NCI-H1048 (cell line): ENCODE results near the gene ABAT.

Experiments used
- DNase-seq: peaks from one replicate; lab custom pipeline; 2025; lab: John Stamatoyannopoulos, UW

ABAT gene

DNA sequence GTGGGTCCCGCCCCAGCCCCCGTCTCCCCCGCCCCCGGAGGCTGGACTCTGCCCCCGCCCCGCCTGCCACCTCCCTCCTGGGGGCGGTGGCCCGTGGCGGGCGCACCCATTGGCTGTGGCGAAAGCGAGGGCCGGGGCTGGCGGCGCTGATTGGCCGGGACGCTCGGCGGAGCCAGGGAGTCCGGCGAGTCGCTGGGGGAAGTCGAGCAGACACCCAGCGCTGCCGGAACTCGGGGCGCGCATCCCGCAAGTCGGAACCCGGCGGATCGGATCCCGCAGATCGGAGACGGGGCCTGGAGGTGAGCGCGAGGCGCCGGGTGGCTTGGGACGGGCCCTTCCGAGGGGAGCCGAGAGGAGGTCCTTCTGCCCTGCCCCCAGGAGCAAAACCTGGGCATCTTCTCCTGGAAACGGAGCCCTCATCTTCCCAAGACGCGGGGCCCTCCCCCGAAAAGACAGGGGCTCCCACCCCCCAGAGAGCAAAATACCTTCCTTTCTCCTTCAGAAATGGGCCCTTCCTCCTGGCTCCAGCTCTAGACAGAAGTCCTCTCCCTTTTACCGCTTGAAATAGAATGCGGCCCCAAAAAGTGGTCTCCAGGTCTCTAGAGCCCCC, at the start of gene ABAT:
Gene ABAT, plus strand, starts transcription at position 205 of the 610 bp plus-strand sequence. CDS start 61,123 bp downstream, outside the sequence.
- no peak for DNase-seq

- no peak for DNase-seq
These were observed 48.8 kb upstream of the ABAT start for GRCh38 chr16:8625491-8626087.

GRCh38 chr16:8626946-8627345, 47.5 kb upstream of the ABAT start:
- DNase-seq = no peak

DNA sequence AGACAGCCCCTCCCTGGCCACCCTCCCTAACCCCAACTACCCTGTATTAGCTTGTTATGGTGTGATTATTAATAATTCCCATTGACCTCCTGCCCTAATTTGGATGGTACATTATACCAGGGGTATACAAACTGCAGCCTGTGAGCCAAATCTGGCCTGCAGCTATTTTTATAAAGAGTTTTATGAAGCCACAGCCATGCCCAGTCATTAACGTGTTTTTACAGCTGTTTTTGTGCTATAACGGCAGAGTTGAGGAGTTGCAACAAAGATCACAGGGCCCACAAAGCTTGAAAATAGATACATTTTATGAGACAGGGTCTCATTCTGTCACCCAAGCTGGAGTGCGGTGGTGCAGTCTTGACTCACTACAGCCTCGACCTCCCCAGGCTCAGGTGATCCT, 47.0 kb upstream of the ABAT start:
- no peak for DNase-seq

GRCh38 chr16:8628981-8629725, 45.3 kb upstream of the ABAT start:
- DNase-seq = no peak

GRCh38 chr16:8630255-8630953, 44.0 kb upstream of the ABAT start:
- no peak for DNase-seq

DNA sequence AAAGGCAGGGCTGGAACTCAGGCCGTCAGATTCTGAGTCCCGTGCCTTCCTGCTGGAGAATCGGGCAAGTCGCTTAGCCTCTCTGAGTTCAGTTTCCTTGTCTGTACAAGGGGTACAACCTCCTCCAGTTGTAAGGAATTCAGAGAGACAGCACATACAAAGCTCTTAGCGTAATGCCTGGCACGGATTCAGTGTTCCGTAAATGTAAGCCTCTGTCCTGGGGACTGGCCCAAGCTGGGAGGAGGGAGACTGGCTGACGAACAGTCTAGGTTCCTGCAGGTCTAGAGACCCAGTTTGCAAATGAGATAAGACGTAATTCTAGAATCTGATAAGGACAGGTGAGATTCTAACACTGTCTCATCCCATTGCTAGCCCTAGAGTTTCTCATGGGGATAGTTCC, 43.0 kb upstream of the ABAT start:
- no peak for DNase-seq

DNA sequence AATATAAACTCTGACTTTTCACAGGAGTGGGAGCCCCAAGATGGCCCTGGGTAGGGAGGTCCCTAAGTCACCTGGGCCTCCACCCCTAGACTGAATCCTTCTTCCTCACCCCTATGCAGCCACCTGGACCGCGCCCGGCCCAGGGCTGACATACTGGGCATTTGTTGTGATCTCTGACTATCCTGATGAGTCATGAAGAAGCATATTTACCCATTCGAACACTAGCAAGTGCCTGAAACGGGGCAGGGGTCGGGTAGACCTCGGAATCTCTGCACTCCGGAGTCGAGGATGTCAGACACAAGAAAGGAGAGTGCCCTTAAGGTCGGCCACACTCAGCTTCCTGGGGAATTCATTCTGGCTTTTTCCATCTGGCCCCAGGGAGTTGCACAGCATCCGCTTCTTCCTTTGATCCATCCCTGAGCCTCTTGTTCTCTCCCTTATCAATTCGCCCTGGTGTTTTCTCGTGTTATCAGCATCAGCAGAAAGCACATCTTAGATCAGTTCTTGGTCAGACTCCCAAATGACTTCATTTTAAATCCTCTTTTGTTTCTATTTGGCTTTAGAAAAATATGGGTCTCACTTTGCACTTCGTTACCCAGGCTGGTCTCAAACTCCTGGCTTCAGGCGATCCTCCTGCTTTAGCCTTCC, 42.5 kb upstream of the ABAT start:
- no peak for DNase-seq

GRCh38 chr16:8632675-8633182, 41.7 kb upstream of the ABAT start:
- no peak for DNase-seq

- no peak for DNase-seq
These were observed 39.3 kb upstream of the ABAT start for GRCh38 chr16:8634991-8635736.

- no peak for DNase-seq
These were observed 34.7 kb upstream of the ABAT start for GRCh38 chr16:8639694-8640093.

DNA sequence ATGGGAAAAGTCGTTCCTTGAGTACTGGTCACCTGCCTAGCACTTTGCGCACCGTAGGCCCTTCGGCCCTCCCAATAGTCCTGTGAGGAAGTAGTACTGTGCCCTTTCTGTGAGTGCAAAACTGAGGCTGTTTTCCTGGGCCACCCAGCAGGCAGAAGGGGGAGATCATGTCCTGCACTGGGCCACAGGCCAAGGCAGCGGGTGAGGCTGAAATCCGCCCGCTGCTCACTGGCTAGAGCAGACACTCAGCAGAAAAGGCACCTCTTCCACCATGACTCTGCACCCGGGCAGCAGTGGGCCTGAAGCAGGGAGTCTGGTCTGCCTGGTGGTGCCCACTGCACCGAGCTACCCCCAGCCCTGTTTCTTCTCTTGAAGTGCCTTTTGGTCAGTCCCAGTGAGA, 32.7 kb upstream of the ABAT start:
- no peak for DNase-seq

DNA sequence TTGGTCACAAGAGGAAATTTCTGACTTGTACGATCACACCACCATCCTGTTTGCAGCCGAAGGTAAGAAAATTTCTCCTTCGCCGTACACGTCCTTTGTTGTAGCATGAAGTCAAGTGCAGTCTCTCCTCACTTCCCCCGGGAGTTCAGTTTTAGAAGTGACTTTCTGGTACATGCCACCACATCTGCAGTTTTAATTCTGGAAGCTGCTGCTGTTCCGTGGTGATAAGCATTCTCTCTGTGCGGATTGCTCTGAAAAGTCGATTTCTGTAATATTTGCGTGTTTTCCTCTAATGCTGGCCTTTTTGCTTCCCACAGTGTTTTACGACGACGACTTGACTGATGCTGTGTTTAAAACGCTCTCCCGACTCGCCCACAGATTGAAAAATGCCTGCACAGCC, 32.3 kb upstream of the ABAT start:
- no peak for DNase-seq

DNA sequence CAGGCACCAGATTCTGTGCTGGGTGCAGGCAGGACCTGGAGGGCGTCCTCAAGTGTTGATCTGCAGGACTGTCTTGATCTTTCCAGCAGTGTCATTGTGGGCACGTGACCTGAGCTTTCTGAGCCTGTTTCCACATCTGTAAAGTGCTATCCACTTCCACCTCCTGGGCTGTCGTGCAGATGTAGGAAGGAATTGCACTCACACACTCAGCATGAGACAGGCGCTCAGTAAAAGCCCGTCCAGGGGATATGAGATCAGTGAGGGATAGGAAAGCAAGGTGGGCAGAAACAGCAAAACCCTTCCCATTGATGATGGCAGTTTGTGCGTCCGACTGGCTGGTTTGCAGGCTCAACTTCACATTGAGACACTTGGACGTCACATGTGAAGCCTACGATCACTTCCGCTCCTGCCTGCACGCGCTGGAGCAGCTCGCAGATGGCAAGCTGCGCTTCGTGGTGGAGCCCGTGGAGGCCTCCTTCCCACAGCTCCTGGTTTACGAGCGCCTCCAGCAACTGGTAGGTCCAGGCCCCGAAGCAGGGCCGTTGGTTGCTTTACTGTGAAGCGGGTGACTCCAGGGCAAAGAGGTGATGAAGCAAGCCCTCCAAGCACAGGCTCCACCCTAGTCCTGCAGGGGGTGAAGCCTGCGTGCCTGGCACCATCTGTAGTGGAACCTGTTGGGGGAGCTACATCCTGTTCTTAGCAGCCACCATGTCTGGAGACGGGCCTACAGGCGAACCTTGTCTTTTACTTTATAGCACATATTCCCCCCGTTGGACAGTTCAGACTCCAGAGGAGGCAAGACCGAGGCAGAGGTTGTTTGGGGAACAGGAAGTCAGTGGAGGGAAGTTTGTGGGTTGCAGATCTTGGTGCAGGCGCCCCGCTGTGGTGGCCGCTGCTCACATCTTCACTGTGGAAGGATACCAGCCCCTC, 29.9 kb upstream of the ABAT start:
- no peak for DNase-seq

DNA sequence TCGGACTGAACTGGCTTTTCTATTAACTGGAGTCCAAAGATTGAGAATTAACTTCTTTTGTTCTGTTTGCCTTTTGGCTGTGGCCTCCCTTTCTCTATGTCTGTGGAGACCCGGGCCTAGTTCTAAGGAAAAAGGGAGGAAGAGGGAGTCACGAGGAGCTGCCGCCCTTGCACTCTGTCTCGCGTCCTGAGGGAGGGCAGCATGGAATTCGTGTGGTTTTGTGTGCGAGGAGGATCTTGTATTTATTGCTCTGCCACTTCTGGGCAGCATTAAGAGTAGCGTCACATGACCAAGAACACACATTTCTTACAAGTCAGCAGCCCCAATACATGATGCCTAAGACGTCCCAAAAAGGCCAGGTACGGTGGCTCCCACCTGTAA, 29.3 kb upstream of the ABAT start:
- DNase-seq = no peak

DNA sequence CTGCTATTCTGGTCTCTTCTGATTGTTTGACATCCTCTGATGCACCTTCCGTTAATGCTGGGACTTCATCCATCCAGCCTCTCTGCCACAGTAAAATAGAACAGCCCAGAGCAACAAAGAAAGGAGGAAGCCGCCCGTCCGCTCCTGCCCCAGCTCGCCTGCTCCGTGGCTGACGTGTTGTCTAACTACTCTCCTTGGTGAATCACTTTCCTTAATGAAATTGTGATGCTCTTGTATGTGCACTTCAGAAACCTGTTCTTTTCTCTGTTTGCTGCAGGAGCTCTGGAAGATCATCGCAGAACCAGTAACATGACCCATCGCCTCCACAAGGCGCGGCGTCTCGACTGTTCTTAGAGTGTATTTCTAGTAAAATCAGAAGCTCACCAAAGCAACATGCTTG, 28.6 kb upstream of the ABAT start:
- no peak for DNase-seq

DNA sequence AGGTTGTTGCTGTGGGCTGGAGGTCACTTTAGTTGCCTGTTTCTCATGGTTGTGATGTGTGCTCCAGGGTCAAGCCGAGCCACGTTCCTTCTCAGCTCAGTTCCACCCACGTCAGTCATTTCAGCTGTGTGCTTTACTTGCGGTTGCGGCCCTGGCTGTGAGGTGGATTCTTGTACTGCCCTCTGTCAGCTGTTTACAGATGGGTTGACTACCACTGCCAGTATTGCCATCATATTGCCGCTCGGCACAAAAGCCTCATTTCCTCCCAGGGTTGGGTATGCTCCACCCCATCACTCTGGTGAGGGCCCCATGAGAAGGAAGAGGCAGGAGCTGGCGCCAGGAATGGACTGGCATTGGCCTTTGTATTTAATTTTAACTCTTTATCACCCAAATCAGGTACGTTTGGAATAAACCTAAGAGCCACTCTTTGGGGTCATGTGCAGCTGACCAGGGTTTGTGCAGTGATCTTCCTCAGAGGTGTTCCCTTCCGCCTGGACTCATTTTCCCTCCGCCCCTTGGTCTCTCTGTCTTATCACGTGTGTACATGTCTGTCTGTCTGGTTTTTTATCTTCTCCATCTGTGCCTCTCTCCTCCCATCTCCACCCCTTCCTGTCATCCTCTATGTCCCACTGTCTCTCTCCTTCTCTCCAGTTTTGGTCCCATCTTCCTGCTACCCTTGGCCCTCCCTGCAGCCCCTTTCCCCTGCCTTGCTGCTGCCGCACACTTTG, 27.9 kb upstream of the ABAT start:
- no peak for DNase-seq

- no peak for DNase-seq
These were observed 26.6 kb upstream of the ABAT start for GRCh38 chr16:8647721-8648318.

- no peak for DNase-seq
These were observed 25.5 kb upstream of the ABAT start for GRCh38 chr16:8648877-8649276.
